ENCODE data around the gene DCAF11. TPM values are rescaled to one million over a fixed set of nuclear protein-coding genes. Genes with fewer than 3 reads are reported as not detected.

Gene DCAF11
- total and polyA plus RNA-seq, 2 of the 13 experiments (the other 11 are each of a cell fraction or from before 2014, with no cell fraction given): 150 to 257 TPM

- TF ChIP-seq UBTF (CRISPR knock-in tag; IDR thresholded peaks at IDR 0.05) (peak; percentile 14; the same call in 1 of the 2 replicates), MIER2 (CRISPR knock-in tag; IDR thresholded peaks at IDR 0.05) (no peak), TAF1 (CRISPR knock-in tag; IDR thresholded peaks at IDR 0.05) (no peak), ZNF343 (CRISPR knock-in tag; IDR thresholded peaks at IDR 0.05) (0 out of 2 replicates have a peak, but pooled peaks have one; percentile 65), ZNF782 (CRISPR knock-in tag; IDR thresholded peaks at IDR 0.05; ENCODE audit: borderline replicate concordance) (no peak; the same call in 1 of the 2 replicates), BRD4 (CRISPR knock-in tag; IDR thresholded peaks at IDR 0.05) (0 out of 2 replicates have a peak, but pooled peaks have one; percentile 62), U2AF1 (optimal IDR thresholded peaks at IDR 0.05; ENCODE audit: low read depth, low read length) (no peak), ATM (IDR thresholded peaks at IDR 0.05; ENCODE audit: borderline replicate concordance) (no peak), ZFY (CRISPR knock-in tag; IDR thresholded peaks at IDR 0.05) (no peak; the same call in 1 of the 2 replicates), GMEB1 (CRISPR knock-in tag; IDR thresholded peaks at IDR 0.05; ENCODE audit: borderline replicate concordance) (no peak), ZNF235 (CRISPR knock-in tag; IDR thresholded peaks at IDR 0.05; ENCODE audit: borderline replicate concordance) (no peak), GLMP (CRISPR knock-in tag; IDR thresholded peaks at IDR 0.05; ENCODE audit: borderline replicate concordance) (no peak), ZNF512 (CRISPR knock-in tag; IDR thresholded peaks at IDR 0.05) (no peak), THRA (CRISPR knock-in tag; IDR thresholded peaks at IDR 0.05; ENCODE audit: borderline replicate concordance) (no peak), ZNF431 (CRISPR knock-in tag; IDR thresholded peaks at IDR 0.05; ENCODE audit: borderline replicate concordance, low read depth) (no peak), RNF219 (CRISPR knock-in tag; IDR thresholded peaks at IDR 0.05) (no peak), SALL1 (CRISPR knock-in tag; IDR thresholded peaks at IDR 0.05) (peak; percentile 33; the same call in 1 of the 2 replicates), ZNF576 (CRISPR knock-in tag; IDR thresholded peaks at IDR 0.05) (no peak)
These were observed 17.9 kb upstream of the DCAF11 start (continued) for GRCh38 chr14:24096545-24097181.
